ENCODE measurements around the gene VPS16. TPM values are rescaled to one million over a fixed set of nuclear protein-coding genes. Genes with fewer than 3 reads are reported as not detected.

The VPS16 gene
- total RNA-seq, 4 donors from 2014 or later = 24.0 to 34.0 (median 27.7) TPM

DNA sequence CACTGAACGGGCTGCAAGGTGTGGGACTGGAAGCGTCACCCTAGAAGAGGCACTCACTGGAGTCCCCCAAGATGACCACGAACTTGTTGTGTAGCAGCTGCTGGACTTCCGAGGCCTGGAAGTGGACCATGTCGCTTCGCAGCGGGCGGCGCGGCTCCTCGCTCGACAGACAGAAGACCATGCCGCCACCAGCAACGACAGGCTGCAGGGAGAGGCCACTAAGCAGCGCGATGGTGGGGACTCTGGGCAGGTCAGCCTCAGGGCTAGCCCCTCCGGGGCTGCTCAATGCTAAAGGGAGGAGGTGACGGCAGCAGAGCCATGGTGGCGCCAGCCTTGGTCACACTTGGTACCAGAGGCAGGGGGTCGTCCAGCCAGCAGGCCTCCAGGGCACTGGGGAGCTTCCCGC lies 810 bp upstream of the VPS16 start:
- ATAC-seq (ENCODE audit: low FRiP score) (no peak), DNase-seq (ENCODE audit: low spot score) (no peak)
- no peak for TF ChIP-seq CTCF (IDR thresholded peaks at IDR 0.05)

DNA sequence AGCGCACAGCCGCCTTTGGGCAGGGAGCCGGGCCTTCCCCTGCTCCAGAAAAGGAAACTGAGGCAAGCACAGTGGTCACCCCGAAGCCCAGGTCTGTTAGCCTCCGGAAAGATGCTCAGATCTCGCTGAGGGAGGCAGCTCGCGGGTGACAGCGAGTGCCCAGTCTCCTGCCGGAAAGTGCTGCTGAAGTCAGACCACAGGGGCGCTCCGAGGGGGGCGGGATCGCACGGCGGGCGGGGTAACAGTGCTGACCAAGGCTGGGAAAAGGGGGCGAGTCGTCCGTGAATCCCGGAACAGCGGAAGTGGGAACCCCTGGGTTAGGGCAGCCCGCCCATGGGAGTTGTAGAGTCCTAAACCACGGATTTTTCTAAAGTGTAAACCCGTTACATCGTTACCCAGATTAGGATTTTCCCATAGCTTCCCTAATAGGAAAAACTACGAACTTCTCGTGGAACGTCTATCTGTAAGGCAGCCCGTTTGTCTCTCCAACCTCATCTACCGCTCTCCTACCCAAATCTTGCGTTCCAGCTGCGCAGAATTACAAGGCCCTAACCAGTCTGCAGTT lies 504 bp downstream of the VPS16 start:
- DNase-seq (ENCODE audit: low spot score) (peak; percentile 52), ATAC-seq (ENCODE audit: low FRiP score) (peak; percentile 89)
- TF ChIP-seq CTCF (IDR thresholded peaks at IDR 0.05) = no peak

DNA sequence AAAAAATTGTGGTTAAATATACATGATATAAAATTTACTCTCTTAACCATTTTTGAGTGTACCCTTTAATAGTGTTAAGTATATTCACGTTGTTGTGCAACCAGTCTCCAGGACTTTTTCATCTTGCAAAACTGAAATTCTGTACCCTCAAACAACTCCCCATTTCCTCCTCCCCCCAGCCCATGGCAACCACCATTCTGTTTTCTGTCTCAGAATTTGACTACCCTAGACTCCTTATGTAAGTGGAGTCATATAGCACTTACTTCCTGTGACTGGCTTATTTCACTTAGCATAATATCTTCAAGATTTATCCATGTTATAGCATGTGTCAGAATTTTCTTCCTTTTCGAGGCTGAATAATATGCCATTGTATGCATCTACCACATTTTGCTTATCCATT lies 5.1 kb downstream of the VPS16 start:
- no peak for TF ChIP-seq CTCF (IDR thresholded peaks at IDR 0.05)
- DNase-seq (ENCODE audit: low spot score) (no peak), ATAC-seq (ENCODE audit: low FRiP score) (no peak)

DNA sequence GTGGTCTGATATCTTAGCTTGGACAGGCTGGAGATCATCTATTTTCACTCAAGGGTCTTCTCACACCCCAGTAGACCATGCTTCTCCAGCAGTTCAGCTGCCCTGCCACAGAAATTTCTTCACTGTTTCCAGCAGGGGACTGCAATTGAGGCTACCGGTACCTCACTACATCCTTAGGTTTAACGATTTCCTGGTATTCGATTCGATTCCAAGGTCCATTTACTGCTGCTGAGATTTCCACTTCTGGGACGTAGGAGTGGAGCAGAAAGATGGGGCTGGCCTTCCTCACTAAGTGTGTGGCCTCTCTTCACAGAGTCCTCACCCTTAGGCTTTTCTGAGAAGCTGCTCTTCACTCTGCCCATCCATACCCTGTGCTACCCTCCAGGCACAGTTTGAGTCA lies 6.2 kb downstream of the VPS16 start:
- ATAC-seq (ENCODE audit: low FRiP score) (no peak), DNase-seq (ENCODE audit: low spot score) (no peak)
- no peak for TF ChIP-seq CTCF (IDR thresholded peaks at IDR 0.05)

- DNase-seq (ENCODE audit: low spot score) (no peak), ATAC-seq (ENCODE audit: low FRiP score) (no peak)
- no peak for TF ChIP-seq CTCF (IDR thresholded peaks at IDR 0.05)
Observed at GRCh38 chr20:2847802-2848201, 7.3 kb downstream of the VPS16 start.

DNA sequence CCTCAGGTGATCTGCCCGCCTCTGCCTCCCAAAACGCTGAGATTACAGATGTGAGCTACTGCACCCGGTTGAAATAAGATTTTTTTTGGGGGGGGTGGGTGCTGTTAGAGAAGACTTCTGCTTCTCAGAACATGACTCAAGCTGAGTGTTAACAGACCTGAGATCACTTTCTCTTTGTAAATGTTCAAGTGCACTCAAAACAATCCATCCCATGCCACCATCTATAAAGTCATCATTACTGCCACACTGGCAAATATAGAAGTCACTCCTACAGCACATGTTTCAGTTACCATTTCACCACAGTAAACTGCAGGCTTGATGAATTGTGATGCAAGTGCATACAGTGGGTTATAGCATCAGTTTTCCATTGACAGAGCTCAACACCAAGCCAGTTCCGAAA lies 9.0 kb downstream of the VPS16 start:
- ATAC-seq (ENCODE audit: low FRiP score) (no peak), DNase-seq (ENCODE audit: low spot score) (no peak)
- no peak for TF ChIP-seq CTCF (IDR thresholded peaks at IDR 0.05)

- TF ChIP-seq CTCF (IDR thresholded peaks at IDR 0.05) = no peak
- no peak for ATAC-seq (ENCODE audit: low FRiP score)
- DNase-seq (ENCODE audit: low spot score) = no peak
Observed at GRCh38 chr20:2851086-2851485, 10.5 kb downstream of the VPS16 start.
